ENCODE data around the gene DLG4. TPM values are rescaled to one million over a fixed set of nuclear protein-coding genes. Genes with fewer than 3 reads are reported as not detected.

Gene DLG4
- total RNA-seq, 1 experiment from 2014 or later, result 38.3 TPM

- H3T11ph ChIP-seq (ENCODE audit: low read length), result no peak overlapping the region
- no peak overlapping the region for H3K23ac ChIP-seq (ENCODE audit: insufficient read length, low read depth, low read length)
- no peak overlapping the region for H2BK15ac ChIP-seq (ENCODE audit: low read depth, low read length)
- H3K9me3 Mint-ChIP-seq, result no peaks in the 10 kb centered on the region; a peak in 1 of 5 replicates
- H3K4me1 Mint-ChIP-seq, result peaks cover 4 to 7% of the 10 kb centered on the region in 2 experiments
- no peaks in the 10 kb centered on the region for H3K27me3 ChIP-seq (ENCODE audit: insufficient read depth, low read length)
- TF ChIP-seq, protein P1, sequence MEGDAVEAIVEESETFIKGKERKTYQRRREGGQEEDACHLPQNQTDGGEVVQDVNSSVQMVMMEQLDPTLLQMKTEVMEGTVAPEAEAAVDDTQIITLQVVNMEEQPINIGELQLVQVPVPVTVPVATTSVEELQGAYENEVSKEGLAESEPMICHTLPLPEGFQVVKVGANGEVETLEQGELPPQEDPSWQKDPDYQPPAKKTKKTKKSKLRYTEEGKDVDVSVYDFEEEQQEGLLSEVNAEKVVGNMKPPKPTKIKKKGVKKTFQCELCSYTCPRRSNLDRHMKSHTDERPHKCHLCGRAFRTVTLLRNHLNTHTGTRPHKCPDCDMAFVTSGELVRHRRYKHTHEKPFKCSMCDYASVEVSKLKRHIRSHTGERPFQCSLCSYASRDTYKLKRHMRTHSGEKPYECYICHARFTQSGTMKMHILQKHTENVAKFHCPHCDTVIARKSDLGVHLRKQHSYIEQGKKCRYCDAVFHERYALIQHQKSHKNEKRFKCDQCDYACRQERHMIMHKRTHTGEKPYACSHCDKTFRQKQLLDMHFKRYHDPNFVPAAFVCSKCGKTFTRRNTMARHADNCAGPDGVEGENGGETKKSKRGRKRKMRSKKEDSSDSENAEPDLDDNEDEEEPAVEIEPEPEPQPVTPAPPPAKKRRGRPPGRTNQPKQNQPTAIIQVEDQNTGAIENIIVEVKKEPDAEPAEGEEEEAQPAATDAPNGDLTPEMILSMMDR (conservative IDR thresholded peaks at IDR 0.05), result no peak
- no peak overlapping the region for H4K5ac ChIP-seq (ENCODE audit: insufficient read length, low read depth, low read length)
- no peak overlapping the region for H3K56ac ChIP-seq (ENCODE audit: insufficient read length, low read depth, low read length)
- peaks cover 37 to 82% (median 81%) of the 10 kb centered on the region in 3 experiments; a peak in 6 of 7 replicates for H3K36me3 Mint-ChIP-seq (ENCODE audit: insufficient read depth in 1 of 3, low read depth in 3 of 3)
- H2BK120ac ChIP-seq (ENCODE audit: low read depth, low read length, poor library complexity, severe bottlenecking), result no peak overlapping the region
- no peaks in the 10 kb centered on the region for H3K9me3 ChIP-seq (ENCODE audit: control insufficient read depth, low read depth, low read length)
- no peak overlapping the region for H3K14ac ChIP-seq (ENCODE audit: insufficient read depth, low read length)
- no peak overlapping the region for H2BK12ac ChIP-seq (ENCODE audit: insufficient read length, low read depth, low read length)
- no peak overlapping the region for H3K4me3 Mint-ChIP-seq
- H2BK20ac ChIP-seq (ENCODE audit: low read depth, low read length, poor library complexity, severe bottlenecking), result no peak overlapping the region
- no peaks in the 10 kb centered on the region for H3K23me2 ChIP-seq (ENCODE audit: insufficient read length, low read depth, low read length, poor library complexity, severe bottlenecking)
- H3K4ac ChIP-seq (ENCODE audit: low read depth, low read length), result no peak overlapping the region
- DNase-seq, result no peak
- no peak overlapping the region for H2AK5ac ChIP-seq (ENCODE audit: insufficient read length, low read length)
- peaks cover 7% of the 10 kb centered on the region for H3K79me1 ChIP-seq (ENCODE audit: insufficient read depth, low read depth, low read length, poor library complexity, severe bottlenecking)
- H3K27ac Mint-ChIP-seq, result no peak overlapping the region
- H3K79me2 ChIP-seq (ENCODE audit: insufficient read depth, low read length), result peaks cover 3% of the 10 kb centered on the region; the same call in 1 of the 2 replicates
- H3K27ac ChIP-seq (ENCODE audit: insufficient read length, low read depth, low read length), result no peak overlapping the region
- H3K27me3 Mint-ChIP-seq (ENCODE audit: low read depth), result peaks cover 1% of the 10 kb centered on the region; the same call in 1 of the 2 replicates
- no peak overlapping the region for H2AFZ ChIP-seq (ENCODE audit: low read length)
- no peaks in the 10 kb centered on the region for H4K20me1 ChIP-seq (ENCODE audit: control insufficient read depth, insufficient read depth, insufficient read length)
- H4K91ac ChIP-seq (ENCODE audit: insufficient read length, low read depth, low read length), result no peak overlapping the region
- H4K8ac ChIP-seq (replicated peaks; ENCODE audit: insufficient read length, low read depth, low read length), result no peak overlapping the region
- WGBS (ENCODE audit: extremely low coverage, insufficient read length, low lambda C conversion rate), result no CpG with 5 or more reads among the region's 31 CpGs
- no peak overlapping the region for H2BK5ac ChIP-seq (ENCODE audit: insufficient read length, low read length)
- H3K4me2 ChIP-seq (ENCODE audit: insufficient read depth, insufficient read length, low read length), result no peak overlapping the region
- H3K4me1 ChIP-seq (ENCODE audit: insufficient read depth, low read length), result no peaks in the 10 kb centered on the region
- no peak overlapping the region for H3K18ac ChIP-seq (ENCODE audit: insufficient read length, low read depth, low read length)
- H3K9ac ChIP-seq (ENCODE audit: extremely low read depth, insufficient read length, low read length), result no peak overlapping the region
Observed at GRCh38 chr17:7226721-7227710, 7.4 kb upstream of the DLG4 start.

All from H9 (cell line).